Left hindlimb (tissue), 1 donor: Measurements from ENCODE around the gene IQGAP1.
A peak's percentile ranks its signal among the peaks of the same experiment; 100 is the strongest.
"Not testable (repeated sequence)": the region's sequence is repeated elsewhere in the genome, so short reads cannot be mapped to it uniquely, and the experiment has no call there.

Experiments
- DNase-seq: peaks from one replicate; pipeline ENCODE4 v3.0.0-alpha.2; 2018

IQGAP1 gene

DNA sequence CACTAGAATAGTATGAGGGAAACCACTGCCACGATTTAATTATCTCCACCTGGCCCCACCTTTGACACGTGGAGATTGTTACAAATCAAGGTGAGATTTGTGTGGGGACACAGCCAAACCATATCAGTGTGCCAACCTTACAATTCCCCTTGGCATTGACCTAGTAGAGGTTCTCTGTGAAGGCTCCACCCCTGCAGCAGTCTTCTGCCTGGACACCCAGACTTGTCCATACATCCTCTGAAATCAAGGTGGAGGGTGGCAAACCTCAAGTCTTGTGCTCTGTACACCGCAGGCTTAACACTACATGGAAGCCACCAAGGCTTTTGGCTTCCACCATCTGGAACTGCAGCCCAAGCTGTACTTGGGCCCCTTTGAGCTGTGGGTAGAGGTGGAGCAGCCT lies 8.8 kb upstream of the IQGAP1 start:
- DNase-seq: no peak

- DNase-seq: no peak
These were observed 6.5 kb upstream of the IQGAP1 start for GRCh38 chr15:90381515-90381914.

DNA sequence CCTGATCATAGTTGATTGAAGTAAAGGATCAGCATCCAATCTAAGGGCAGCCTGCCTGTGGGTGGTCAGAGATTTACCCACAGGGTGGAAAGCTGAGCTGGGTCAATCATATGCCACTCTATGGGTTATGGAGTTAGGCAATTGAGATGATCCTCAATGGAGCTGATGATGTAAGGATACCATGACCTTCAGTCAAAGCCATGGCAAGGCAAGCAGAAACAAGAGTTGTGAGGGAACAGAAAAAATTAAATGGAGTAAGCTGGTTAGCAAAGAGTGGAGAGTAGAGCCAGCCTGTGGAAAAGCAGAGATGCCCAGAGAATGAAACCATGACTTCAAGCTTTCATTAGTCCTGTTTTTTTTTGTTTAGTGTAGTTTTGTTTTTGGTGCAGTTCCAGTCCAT lies 5.7 kb upstream of the IQGAP1 start:
- no peak for DNase-seq

GRCh38 chr15:90386221-90386620 lies 1.8 kb upstream of the IQGAP1 start:
- DNase-seq: no peak

DNA sequence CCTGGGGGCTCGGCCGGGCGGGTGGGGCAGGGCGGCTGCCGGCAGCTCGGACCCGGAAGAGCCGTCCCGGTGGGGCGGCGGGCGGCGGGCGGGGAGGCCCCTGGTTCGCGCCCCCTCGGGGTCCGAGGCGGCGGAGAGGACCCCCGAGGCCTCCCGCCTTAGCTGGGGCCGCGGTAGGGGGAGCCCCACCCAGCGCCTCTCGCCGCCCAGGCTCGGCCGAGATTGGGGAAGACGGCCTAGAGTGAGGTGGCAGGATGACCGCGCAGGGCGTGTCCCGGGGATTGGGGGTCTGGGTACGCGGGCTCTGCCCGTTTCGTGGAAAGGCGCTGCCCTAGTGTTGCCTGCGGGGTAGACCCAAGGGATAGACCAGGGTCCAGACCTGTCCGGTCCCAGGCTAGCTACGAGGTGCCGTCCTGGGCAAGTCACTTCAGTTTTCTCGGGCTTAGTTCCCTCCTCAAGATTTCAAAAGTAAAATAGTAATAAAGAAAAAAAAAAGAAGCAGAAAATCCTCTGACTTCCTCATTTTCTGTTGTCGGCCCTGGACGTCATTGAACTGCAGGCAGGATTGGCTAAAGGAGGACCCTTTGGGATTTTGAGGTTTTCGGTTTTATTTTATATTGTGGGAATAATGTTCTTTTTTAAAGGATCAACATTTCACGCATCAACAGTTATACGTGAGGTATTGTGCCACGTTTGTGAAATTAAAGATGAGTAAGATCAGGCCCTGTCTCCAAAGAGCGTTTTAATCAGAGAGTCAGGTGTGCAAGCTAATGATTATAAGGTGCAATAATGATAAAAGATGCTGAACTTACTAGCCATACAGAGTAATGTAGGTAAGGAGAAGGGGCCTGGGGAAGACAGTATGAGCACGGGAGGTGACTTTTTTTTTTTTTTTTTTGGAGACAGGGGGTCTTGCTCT lies 679 bp downstream of the IQGAP1 start:
- DNase-seq: peak; percentile 71

DNA sequence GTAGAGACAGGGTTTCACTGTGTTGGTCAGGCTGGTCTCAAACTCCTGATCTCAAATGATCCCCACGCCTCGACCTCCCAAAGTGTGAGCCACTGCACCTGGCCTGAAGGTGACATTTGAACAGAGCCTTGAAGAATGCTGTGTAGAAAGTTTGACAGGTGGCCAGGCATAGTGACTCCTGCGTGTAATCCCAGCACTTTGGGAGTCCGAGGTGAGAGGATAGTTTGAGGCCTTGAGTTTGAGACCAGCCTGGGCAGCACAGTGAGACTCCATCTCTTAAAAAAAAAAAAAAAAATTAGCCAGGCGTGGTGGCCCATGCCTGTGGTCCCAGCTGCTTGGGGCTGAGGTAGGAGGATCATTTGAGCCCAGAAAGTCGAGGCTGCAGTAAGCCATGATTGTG lies 1.5 kb downstream of the IQGAP1 start:
- DNase-seq: no peak

- no peak for DNase-seq
These were observed 5.0 kb downstream of the IQGAP1 start for GRCh38 chr15:90393040-90393439.

DNA sequence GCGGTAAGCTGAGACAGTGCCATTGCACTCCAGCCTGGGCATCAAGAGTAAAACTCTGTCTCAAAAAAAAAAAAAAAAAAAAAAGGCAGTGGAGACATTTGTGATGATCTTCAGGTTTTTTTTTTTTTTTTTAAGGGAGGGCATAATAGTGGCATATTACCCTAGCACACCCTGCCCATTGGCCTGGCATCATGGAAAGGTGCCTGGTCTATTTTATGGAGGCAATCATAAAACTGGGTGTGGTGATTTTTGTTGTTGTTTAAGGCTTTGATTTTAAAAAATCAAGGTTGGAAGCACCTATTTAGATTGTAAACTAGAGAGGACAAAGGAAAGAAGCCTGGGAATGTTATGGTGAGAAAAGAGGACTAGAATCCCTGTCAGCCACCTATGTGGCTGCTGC lies 6.0 kb downstream of the IQGAP1 start:
- DNase-seq: no peak

- DNase-seq: no peak
These were observed 6.9 kb downstream of the IQGAP1 start for GRCh38 chr15:90394748-90395442.

GRCh38 chr15:90396321-90396720 lies 8.3 kb downstream of the IQGAP1 start:
- no peak for DNase-seq

DNA sequence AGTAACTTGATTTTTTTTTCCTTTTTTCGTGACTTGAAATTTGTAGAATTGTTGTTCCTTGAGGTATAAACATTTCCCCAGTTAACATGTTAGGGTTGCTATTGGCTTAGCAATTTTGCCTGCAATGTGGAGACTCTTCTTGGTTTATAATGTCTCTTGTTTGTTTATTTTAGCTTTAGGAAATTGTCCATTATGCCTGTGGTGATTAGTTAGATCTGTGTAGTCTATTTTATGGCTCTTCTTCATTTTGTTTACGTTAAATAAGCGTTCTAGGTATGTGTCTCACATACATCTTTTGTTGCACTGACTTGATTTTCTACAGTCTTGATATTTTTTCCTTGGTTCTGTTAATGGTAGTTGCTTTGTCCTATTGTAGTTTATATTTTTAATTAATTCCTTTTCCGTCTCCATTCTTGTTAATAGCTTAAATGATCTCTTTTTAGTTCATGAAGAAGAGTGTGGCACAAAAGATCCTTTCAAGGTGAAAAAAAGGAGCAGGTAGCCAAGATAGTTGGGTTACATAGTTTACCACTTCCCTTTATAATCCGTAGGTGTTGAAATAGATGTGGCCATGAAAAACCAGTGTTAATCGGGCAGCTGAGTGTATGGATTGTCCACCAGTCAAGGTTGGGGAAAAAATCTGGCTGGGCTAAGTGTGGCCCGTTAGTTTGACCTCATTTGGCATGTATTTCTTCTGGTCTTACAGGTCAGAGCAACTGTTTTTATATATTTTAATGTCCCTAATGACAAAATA lies 12.1 kb downstream of the IQGAP1 start:
- DNase-seq: no peak

GRCh38 chr15:90400759-90401314 lies 12.8 kb downstream of the IQGAP1 start:
- DNase-seq: peak; percentile 71

GRCh38 chr15:90401495-90401894 lies 13.5 kb downstream of the IQGAP1 start:
- DNase-seq: no peak

DNA sequence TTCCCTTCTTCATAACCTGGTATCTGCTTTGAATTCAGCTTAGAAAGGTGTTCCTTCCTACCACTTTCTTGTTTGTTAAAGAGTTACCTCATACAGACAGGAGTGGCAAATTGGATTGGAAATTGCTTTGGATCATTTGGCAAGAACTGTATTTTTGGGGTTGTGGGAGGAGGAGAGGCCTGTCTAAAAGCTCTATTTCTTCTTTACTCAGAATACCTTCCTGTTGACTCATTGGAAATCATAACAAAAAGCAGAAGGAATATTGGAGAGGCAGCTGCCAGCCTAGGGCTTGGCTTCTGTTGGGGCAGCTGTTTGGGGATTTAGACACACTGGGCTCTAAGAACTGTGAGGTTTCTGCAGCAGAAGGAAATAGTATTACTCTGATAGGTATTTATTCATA lies 14.2 kb downstream of the IQGAP1 start:
- peak; percentile 80 for DNase-seq

GRCh38 chr15:90402767-90403166 lies 14.7 kb downstream of the IQGAP1 start:
- DNase-seq: no peak

- DNase-seq: no peak
These were observed 17.1 kb downstream of the IQGAP1 start for GRCh38 chr15:90405055-90405607.

DNA sequence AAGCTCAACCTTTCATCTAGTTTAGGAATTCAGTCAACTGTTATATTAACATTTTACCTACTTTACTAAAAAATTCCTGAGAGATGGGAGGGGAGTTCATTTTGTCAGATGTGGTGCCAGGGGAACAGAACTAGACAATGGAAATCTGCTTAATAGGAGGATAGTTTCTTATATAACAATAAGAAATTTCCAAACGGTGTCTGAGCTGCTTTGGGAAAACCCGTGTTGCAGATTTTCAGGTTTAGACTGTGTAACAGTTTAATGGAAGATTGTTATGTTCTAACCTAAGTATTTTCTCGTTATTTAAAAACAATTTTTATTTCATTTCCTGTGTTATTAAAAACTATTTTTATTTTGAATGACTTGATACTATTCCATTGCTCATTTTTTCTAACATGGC lies 19.3 kb downstream of the IQGAP1 start:
- DNase-seq: no peak

GRCh38 chr15:90407871-90408317 lies 19.9 kb downstream of the IQGAP1 start:
- DNase-seq: no peak

- no peak for DNase-seq
These were observed 20.6 kb downstream of the IQGAP1 start for GRCh38 chr15:90408657-90409056.

DNA sequence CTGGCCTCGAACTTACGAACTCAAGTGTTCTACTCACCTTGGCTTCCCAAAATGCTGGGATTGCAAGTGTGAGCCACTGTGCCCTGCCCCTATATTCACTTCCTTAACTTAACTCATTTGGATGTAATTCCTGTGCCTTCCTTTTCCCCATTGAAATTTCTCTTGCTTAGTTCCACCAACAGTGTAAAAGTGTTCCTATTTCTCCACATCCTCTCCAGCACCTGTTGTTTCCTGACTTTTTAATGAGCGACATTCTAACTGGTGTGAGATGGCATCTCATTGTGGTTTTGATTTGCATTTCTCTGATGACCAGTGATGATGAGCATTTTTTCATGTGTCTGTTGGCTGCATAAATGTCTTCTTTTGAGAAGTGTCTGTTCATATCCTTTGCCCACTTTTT lies 21.5 kb downstream of the IQGAP1 start:
- not testable (repeated sequence) for DNase-seq

DNA sequence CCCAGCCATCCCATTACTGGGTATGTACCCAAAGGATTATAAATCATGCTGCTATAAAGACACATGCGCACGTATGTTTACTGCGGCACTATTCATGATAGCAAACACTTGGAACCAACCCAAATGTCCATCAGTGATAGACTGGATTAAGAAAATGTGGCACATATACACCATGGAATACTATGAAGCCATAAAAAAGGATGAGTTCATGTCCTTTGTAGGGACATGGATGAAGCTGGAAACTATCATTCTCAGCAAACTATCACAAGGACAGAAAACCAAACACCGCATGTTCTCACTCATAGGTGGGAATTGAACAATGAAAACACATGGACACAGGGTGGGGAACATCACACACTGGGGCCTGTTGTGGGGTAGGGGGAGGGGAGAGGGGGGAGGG lies 22.3 kb downstream of the IQGAP1 start:
- not testable (repeated sequence) for DNase-seq

DNA sequence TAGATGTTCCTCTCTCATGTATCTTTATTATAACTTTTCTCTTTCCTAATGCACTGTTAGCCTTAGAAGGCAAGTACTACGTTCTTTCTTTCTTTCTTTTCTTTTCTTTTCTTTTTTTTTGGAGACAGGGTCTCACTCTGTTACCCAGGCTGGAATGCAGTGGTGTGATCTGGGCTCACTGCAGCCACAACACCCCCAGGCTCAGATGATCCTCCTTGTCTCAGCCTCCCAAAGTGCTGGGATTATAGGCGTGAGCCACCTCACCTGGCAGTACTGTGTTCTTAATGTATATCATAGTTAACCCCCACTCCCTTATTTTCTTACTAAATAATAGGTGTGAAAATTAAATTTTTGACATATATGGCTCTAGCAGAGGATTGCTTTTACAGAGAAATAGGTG lies 23.1 kb downstream of the IQGAP1 start:
- no peak for DNase-seq
